ENCODE measurements around the gene LRATD1. TPM values are rescaled to one million over a fixed set of nuclear protein-coding genes. Genes with fewer than 3 reads are reported as not detected.

LRATD1 gene
- 8.9 TPM for total RNA-seq
- long read RNA-seq, partial matches to known transcripts, result 9 of 12 reads
- long read RNA-seq, other reads (novel, unspliced or antisense), result 0 of 12 reads

- intact Hi-C loops (cut with DNase I), result no loop called here
- Histone ChIP-seq H3K27me3 (peaks cover 18% of the 10 kb centered on the region), H3K9me3 (no peaks in the 10 kb centered on the region), H3K4me3 (peak within 1 kb of the TSS; percentile 58), H3K27ac (no peak within 1 kb of the TSS), H3K36me3 (no peaks in the 10 kb centered on the region), H3K4me1 (peaks cover 9% of the 10 kb centered on the region)
- DNase-seq, result peak; percentile 91
- no peak for TF ChIP-seq CTCF (IDR thresholded peaks at IDR 0.05)
- peak; percentile 89 for ATAC-seq
These were observed at the start of gene LRATD1 for GRCh38 chr2:14632133-14632936. TSS of gene LRATD1 (plus strand) at chr2:14632717. CDS start at chr2:14633980, 1,263 bp downstream.

GRCh38 chr2:14583059-14583458 is 49.5 kb upstream of the LRATD1 start:
- Histone ChIP-seq H3K27ac (no peak overlapping the region), H3K9me3 (no peaks in the 10 kb centered on the region), H3K36me3 (no peaks in the 10 kb centered on the region), H3K4me3 (no peak overlapping the region), H3K4me1 (no peaks in the 10 kb centered on the region), H3K27me3 (no peaks in the 10 kb centered on the region)
- DNase-seq, result no peak
- intact Hi-C loops (cut with DNase I), result no loop called here
- no peak for ATAC-seq
- TF ChIP-seq CTCF (IDR thresholded peaks at IDR 0.05), result no peak

- no peak for ATAC-seq
- H3K36me3 ChIP-seq, result no peaks in the 10 kb centered on the region
- H3K4me3 ChIP-seq, result no peak overlapping the region
- TF ChIP-seq CTCF (IDR thresholded peaks at IDR 0.05), result no peak
- no peak for DNase-seq
- H3K9me3 ChIP-seq, result no peaks in the 10 kb centered on the region
- no peaks in the 10 kb centered on the region for H3K4me1 ChIP-seq
- intact Hi-C loops (cut with DNase I), result no loop called here
- no peaks in the 10 kb centered on the region for H3K27me3 ChIP-seq
- no peak overlapping the region for H3K27ac ChIP-seq
These were observed 48.7 kb upstream of the LRATD1 start for GRCh38 chr2:14583802-14584201.

GRCh38 chr2:14587119-14587518 is 45.4 kb upstream of the LRATD1 start:
- DNase-seq (no peak), ATAC-seq (no peak)
- no peaks in the 10 kb centered on the region for H3K4me1 ChIP-seq
- no peaks in the 10 kb centered on the region for H3K27me3 ChIP-seq
- H3K27ac ChIP-seq, result no peak overlapping the region
- no peaks in the 10 kb centered on the region for H3K9me3 ChIP-seq
- no peaks in the 10 kb centered on the region for H3K36me3 ChIP-seq
- intact Hi-C loops (cut with DNase I), result no loop called here
- TF ChIP-seq CTCF (IDR thresholded peaks at IDR 0.05), result no peak
- no peak overlapping the region for H3K4me3 ChIP-seq

- Histone ChIP-seq H3K4me1 (no peaks in the 10 kb centered on the region), H3K36me3 (no peaks in the 10 kb centered on the region), H3K27ac (no peak overlapping the region), H3K27me3 (no peaks in the 10 kb centered on the region), H3K9me3 (no peaks in the 10 kb centered on the region), H3K4me3 (no peak overlapping the region)
- ATAC-seq (no peak), DNase-seq (no peak)
- intact Hi-C loops (cut with DNase I), result no loop called here
- no peak for TF ChIP-seq CTCF (IDR thresholded peaks at IDR 0.05)
These were observed 31.3 kb upstream of the LRATD1 start for GRCh38 chr2:14601156-14601770.
